ENCODE results near the gene RAB3B. TPM values are rescaled to one million over a fixed set of nuclear protein-coding genes. Genes with fewer than 3 reads are reported as not detected.

Gene RAB3B
- total and polyA plus RNA-seq, 11 donors = 0.02 to 0.14 (median 0.11) TPM; not detected in 8

- H3K27ac ChIP-seq = no peak overlapping the region
- WGBS, 4 donors = 91 to 96% (median 95%) methylated on average over 1 of the region's 1 CpG
- intact Hi-C loops (cut with DNase I) = no loop called here
- no peaks in the 10 kb centered on the region for H3K9me3 ChIP-seq
- DNase-seq (no peak), ATAC-seq (no peak)
- H3K27me3 ChIP-seq = no peaks in the 10 kb centered on the region
- TF ChIP-seq POLR2A (IDR thresholded peaks at IDR 0.05) = no peak
- TF ChIP-seq CTCF (IDR thresholded peaks at IDR 0.05) = no peak
- H3K36me3 ChIP-seq = peaks cover 0 to 51% (median 37%) of the 10 kb centered on the region in 9 donors
- no peak overlapping the region for H3K4me3 ChIP-seq
- peaks cover 0 to 32% (median 16%) of the 10 kb centered on the region in 12 donors for H3K4me1 ChIP-seq
Measured at GRCh38 chr1:52028328-52028727, 37.8 kb upstream of the RAB3B start.

GRCh38 chr1:52026278-52026677 lies 35.8 kb upstream of the RAB3B start:
- Histone ChIP-seq H3K27me3 (no peaks in the 10 kb centered on the region), H3K9me3 (no peaks in the 10 kb centered on the region), H3K36me3 (peaks cover 0 to 72% (median 56%) of the 10 kb centered on the region in 9 donors), H3K27ac (no peak overlapping the region), H3K4me3 (no peak overlapping the region), H3K4me1 (peaks cover 0 to 13% (median under 1%) of the 10 kb centered on the region in 12 donors)
- TF ChIP-seq POLR2A (IDR thresholded peaks at IDR 0.05) (no peak), CTCF (IDR thresholded peaks at IDR 0.05) (no peak)
- no peak for DNase-seq
- WGBS, 4 donors = 94 to 100% (median 99%) methylated on average over 2 of the region's 2 CpGs
- intact Hi-C loops (cut with DNase I) = no loop called here
- no peak for ATAC-seq

DNA sequence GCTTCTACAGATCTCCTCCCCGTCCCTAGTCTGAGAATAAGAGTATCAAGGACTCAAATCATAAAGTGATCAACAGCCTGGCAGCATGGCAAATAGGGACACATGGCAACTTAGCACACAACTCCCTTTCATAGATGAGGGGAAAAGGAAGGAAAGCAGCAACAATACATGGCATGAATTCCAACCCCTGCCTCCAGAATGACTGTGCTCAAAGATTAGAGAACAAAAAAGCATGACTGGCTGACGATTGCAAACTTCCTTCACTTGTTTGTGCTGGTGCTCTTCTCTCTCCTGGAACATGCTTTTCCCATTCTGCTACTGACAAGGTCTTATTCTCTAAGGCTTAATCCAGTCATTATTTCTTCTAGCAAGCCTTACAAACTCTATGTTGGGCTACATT lies 31.6 kb upstream of the RAB3B start:
- no peaks in the 10 kb centered on the region for H3K9me3 ChIP-seq
- TF ChIP-seq CTCF (IDR thresholded peaks at IDR 0.05) = no peak
- TF ChIP-seq POLR2A (IDR thresholded peaks at IDR 0.05) = no peak
- no peaks in the 10 kb centered on the region for H3K27me3 ChIP-seq
- H3K4me3 ChIP-seq = no peak overlapping the region
- ATAC-seq = no peak
- peaks cover 0 to 76% (median 59%) of the 10 kb centered on the region in 9 donors for H3K36me3 ChIP-seq
- WGBS, 4 donors = 68 to 79% (median 72%) methylated on average over 2 of the region's 2 CpGs
- intact Hi-C loops (cut with DNase I) = no loop called here
- H3K4me1 ChIP-seq = no peaks in the 10 kb centered on the region
- H3K27ac ChIP-seq = no peak overlapping the region
- no peak for DNase-seq

GRCh38 chr1:52008071-52008809 lies 17.7 kb upstream of the RAB3B start:
- DNase-seq = no peak
- Histone ChIP-seq H3K9me3 (no peaks in the 10 kb centered on the region), H3K4me3 (no peak overlapping the region), H3K27me3 (peaks cover 0 to 49% (median 5%) of the 10 kb centered on the region in 9 donors), H3K4me1 (no peaks in the 10 kb centered on the region), H3K36me3 (no peaks in the 10 kb centered on the region), H3K27ac (no peak overlapping the region)
- ATAC-seq = no peak
- intact Hi-C loops (cut with DNase I) = no loop called here
- WGBS, 4 donors = 86 to 90% (median 87%) methylated on average over 7 of the region's 7 CpGs
- no peak for TF ChIP-seq POLR2A (IDR thresholded peaks at IDR 0.05)
- TF ChIP-seq CTCF (IDR thresholded peaks at IDR 0.05) = no peak

All from heart left ventricle (tissue), 16 donors.